Natural killer cell (primary cell): ENCODE results near the gene BLTP3A. TPM values are rescaled to one million over a fixed set of nuclear protein-coding genes. Genes with fewer than 3 reads are reported as not detected.
A peak's percentile ranks its signal among the peaks of the same experiment; 100 is the strongest.
"Not testable (repeated sequence)": the region's sequence is repeated elsewhere in the genome, so short reads cannot be mapped to it uniquely, and the experiment has no call there.

ENCODE experiments used
- ATAC-seq, 3 donors: fragments of 150-1000 bp in 2 of 3; fragments of 200-7000 bp in 1 of 3; cut with Tn5 transposase; 1 replicate in 1 of 3; 2 replicates in 2 of 3; pipeline ENCODE4 v1.10.0; 2021; ENCODE audit warnings: mild to moderate bottlenecking in 2 of 3, moderate library complexity in 2 of 3
- DNase-seq, 2 donors: peaks; one replicate each; pipeline versions ENCODE4 v3.0.0 to v3.0.0-alpha.2; 2013 to 2021; ENCODE audit warnings: mixed read lengths in 1 of 2
- H3K27ac ChIP-seq: one replicate; pipeline ENCODE4 v1.5.1; 2013; ENCODE audit warnings: mild to moderate bottlenecking, low read length
- H3K27me3 ChIP-seq: one replicate; pipeline ENCODE4 v1.6.1; 2013; ENCODE audit warnings: low read length; ENCODE audit not compliant: control insufficient read depth, insufficient read depth
- H3K36me3 ChIP-seq: one replicate; pipeline ENCODE4 v1.6.1; 2013; ENCODE audit warnings: low read length; ENCODE audit not compliant: control insufficient read depth, insufficient read depth
- H3K4me1 ChIP-seq: one replicate; pipeline ENCODE4 v1.6.1; 2013; ENCODE audit warnings: low read length; ENCODE audit not compliant: control insufficient read depth, insufficient read depth
- H3K4me3 ChIP-seq: one replicate; pipeline ENCODE4 v1.5.1; 2013; ENCODE audit warnings: low read length
- H3K9me3 ChIP-seq: one replicate; pipeline ENCODE4 v1.6.1; 2013; ENCODE audit warnings: low read length; ENCODE audit not compliant: control insufficient read depth, insufficient read depth
- H3K27ac Mint-ChIP-seq, 2 donors: one replicate each; pipeline ENCODE4 v1.8.0; 2022; ENCODE audit warnings: mild to moderate bottlenecking in 2 of 2, mixed read lengths in 2 of 2, moderate library complexity in 1 of 2
- H3K27me3 Mint-ChIP-seq, 2 donors: one replicate each; pipeline ENCODE4 v1.8.0; 2022; ENCODE audit warnings: low read depth in 2 of 2, mixed read lengths in 2 of 2
- H3K36me3 Mint-ChIP-seq: one replicate; pipeline ENCODE4 v1.8.0; 2022; ENCODE audit warnings: mixed read lengths
- H3K4me1 Mint-ChIP-seq, 2 donors: one replicate each; pipeline ENCODE4 v1.8.0; 2022; ENCODE audit warnings: mixed read lengths in 2 of 2
- H3K4me3 Mint-ChIP-seq: one replicate; pipeline ENCODE4 v1.8.0; 2022; ENCODE audit warnings: mild to moderate bottlenecking, moderate library complexity, mixed read lengths
- H3K9me3 Mint-ChIP-seq, 2 donors: one replicate each; pipeline ENCODE4 v1.8.0; 2022; ENCODE audit warnings: mixed read lengths in 2 of 2
- CTCF ChIP-seq: fragments of 200-600 bp; IDR thresholded peaks from one replicate; pipeline ENCODE4 v1.8.0; 2022; ENCODE audit warnings: antibody characterized with exemption
- WGBS: methylation state at CpG from one replicate; pipeline ENCODE4 v1.1.7; 2013; ENCODE audit warnings: missing lambda C conversion rate; ENCODE audit not compliant: insufficient coverage; 5-methylcytosine and 5-hydroxymethylcytosine counted together
- intact Hi-C: fragments of 100-400 bp; cut with micrococcal nuclease; formaldehyde crosslinking; loops from one replicate; pipeline ENCODE4 v1.14.2; 2022
- total RNA-seq, 4 donors: library from RNA; stranded (reverse); fragments of 120-200 nt in 1 of 4; gene quantifications; one replicate each; pipeline versions ENCODE4 v1.2.3 to v1.2.4, GENCODE V29; 2013 to 2022

The BLTP3A gene
- total RNA-seq, 3 donors from 2014 or later (not counting 1 experiment from before 2014, with no cell fraction given) = 16.6 to 17.5 (median 17.1) TPM

- intact Hi-C loops = no loop called here
- peak overlapping the region in 1 of 2 donors; percentile 15 for H3K27ac Mint-ChIP-seq
- no peak for DNase-seq
- peaks cover 3% of the 10 kb centered on the region for H3K36me3 ChIP-seq
- no peak for TF ChIP-seq CTCF
- H3K4me3 Mint-ChIP-seq = no peak overlapping the region
- H3K9me3 ChIP-seq = no peaks in the 10 kb centered on the region
- WGBS = 74% methylated on average over 3 of the region's 5 CpGs
- H3K9me3 Mint-ChIP-seq = no peaks in the 10 kb centered on the region
- no peaks in the 10 kb centered on the region for H3K36me3 Mint-ChIP-seq
- H3K4me3 ChIP-seq = no peak overlapping the region
- peaks cover 2% of the 10 kb centered on the region for H3K4me1 ChIP-seq
- ATAC-seq = no peak
- H3K27me3 ChIP-seq = no peaks in the 10 kb centered on the region
- H3K27me3 Mint-ChIP-seq = no peaks in the 10 kb centered on the region
- no peak overlapping the region for H3K27ac ChIP-seq
- peaks cover 30 to 33% of the 10 kb centered on the region in 2 donors for H3K4me1 Mint-ChIP-seq
Observed at GRCh38 chr6:34816635-34817301, 24.9 kb downstream of the BLTP3A start.

DNA sequence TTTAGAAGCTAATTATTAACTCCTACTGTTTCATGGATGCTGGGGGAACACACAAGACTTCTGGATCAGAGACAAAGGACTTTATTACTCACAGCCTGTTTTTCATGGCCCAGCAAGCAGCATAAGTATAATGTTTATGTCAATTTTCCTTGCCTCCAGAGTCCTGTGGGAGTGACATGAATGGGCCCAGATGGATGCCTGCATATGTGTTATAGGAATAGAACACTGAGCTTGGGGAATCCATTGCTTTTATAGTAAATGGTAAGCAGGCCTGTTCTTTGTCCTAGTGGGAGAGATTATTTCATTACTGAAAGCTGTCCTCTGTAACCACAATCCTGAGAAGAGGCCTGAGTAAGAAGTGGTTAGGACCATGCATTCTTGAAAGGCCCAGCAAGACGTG, 25.6 kb downstream of the BLTP3A start:
- H3K4me3 Mint-ChIP-seq = no peak overlapping the region
- no peaks in the 10 kb centered on the region for H3K27me3 Mint-ChIP-seq
- no peak for TF ChIP-seq CTCF
- H3K36me3 Mint-ChIP-seq = no peaks in the 10 kb centered on the region
- peaks cover 29 to 32% of the 10 kb centered on the region in 2 donors for H3K4me1 Mint-ChIP-seq
- Histone ChIP-seq H3K27ac (no peak overlapping the region), H3K4me1 (peaks cover 2% of the 10 kb centered on the region), H3K4me3 (no peak overlapping the region), H3K27me3 (no peaks in the 10 kb centered on the region), H3K36me3 (peaks cover 3% of the 10 kb centered on the region), H3K9me3 (no peaks in the 10 kb centered on the region)
- intact Hi-C loops = no loop called here
- H3K9me3 Mint-ChIP-seq = no peaks in the 10 kb centered on the region
- no peak overlapping the region for H3K27ac Mint-ChIP-seq
- 89% methylated on average over 1 of the region's 1 CpG for WGBS
- DNase-seq = no peak
- ATAC-seq = no peak

- DNase-seq, H3K9me3 ChIP-seq, H3K36me3 Mint-ChIP-seq, H3K27me3 ChIP-seq, H3K4me3 Mint-ChIP-seq, H3K27me3 Mint-ChIP-seq, ATAC-seq, H3K4me1 ChIP-seq, H3K27ac ChIP-seq, H3K4me3 ChIP-seq, intact Hi-C loops, H3K9me3 Mint-ChIP-seq: not testable (repeated sequence)
- peaks cover 23 to 27% of the 10 kb centered on the region in 2 donors for H3K4me1 Mint-ChIP-seq
- WGBS = no CpG with 5 or more reads among the region's 4 CpGs
- H3K36me3 ChIP-seq = peaks cover 10% of the 10 kb centered on the region
- peak overlapping the region; percentile 56 to 81 for H3K27ac Mint-ChIP-seq
Observed at GRCh38 chr6:34818872-34819570, 27.1 kb downstream of the BLTP3A start.

DNA sequence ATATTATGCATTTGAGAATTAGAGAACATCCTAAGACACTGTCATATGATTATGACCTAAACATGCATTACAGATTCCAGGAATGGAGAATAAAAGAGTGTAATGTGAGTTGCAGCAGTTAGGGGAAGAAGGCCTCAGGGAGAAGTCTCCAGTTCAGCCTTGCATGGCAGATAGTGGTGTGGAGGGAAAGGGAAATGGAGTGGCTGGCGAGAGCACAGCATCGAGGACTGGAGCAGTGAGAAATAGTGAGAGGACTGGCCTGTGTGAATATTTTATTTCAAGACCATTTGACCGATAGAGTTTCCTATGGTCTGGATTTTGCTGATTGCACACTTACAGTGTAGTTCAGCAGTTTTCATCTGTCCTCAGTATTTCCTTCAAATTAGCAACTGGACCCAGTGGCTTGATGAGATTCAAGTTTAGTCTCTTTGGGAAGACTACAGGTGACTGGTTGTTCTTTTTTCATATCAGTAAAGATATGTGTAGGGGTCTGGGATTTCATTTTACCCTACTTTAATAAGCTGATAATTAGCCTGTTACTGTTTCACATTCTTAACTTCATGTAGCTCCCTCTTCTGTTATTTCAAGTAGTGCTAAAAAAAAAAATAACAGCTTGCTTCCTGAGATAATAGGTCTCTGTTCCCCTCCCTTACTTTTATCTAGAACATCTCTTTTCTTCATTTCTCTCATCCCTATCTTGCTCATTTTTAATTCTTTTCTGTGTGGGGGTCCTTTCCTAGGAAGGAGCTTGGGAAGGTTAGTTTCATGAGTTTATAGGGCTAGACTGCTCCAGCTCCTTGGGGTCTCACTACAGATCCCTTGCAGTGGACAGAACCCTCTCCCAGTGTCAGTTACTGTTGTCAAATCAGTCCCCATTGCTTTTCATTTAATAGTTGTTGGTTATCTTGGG, 27.9 kb downstream of the BLTP3A start:
- Mint-ChIP-seq H3K27ac (peak overlapping the region; percentile 56 to 81), H3K27me3 (no peaks in the 10 kb centered on the region), H3K36me3 (no peaks in the 10 kb centered on the region), H3K4me1 (peaks cover 19 to 27% of the 10 kb centered on the region in 2 donors), H3K9me3 (no peaks in the 10 kb centered on the region), H3K4me3 (no peak overlapping the region)
- TF ChIP-seq CTCF = no peak
- Histone ChIP-seq H3K36me3 (peaks cover 11% of the 10 kb centered on the region), H3K4me1 (peaks cover 2% of the 10 kb centered on the region), H3K4me3 (no peak overlapping the region), H3K9me3 (no peaks in the 10 kb centered on the region), H3K27ac (no peak overlapping the region), H3K27me3 (no peaks in the 10 kb centered on the region)
- DNase-seq (no peak), ATAC-seq (peak in 1 of 3 donors; percentile 21)
- intact Hi-C loops = no loop called here
- WGBS = 54% methylated on average over 3 of the region's 3 CpGs
